Astrocyte (in vitro differentiated cells and primary cell): Measurements from ENCODE around the gene DDIAS.
"Not testable (repeated sequence)": the region's sequence is repeated elsewhere in the genome, so short reads cannot be mapped to it uniquely, and the experiment has no call there.

Experiments
- EZH2 ChIP-seq: IDR thresholded peaks from 2 replicates; pipeline ENCODE4 v1.6.1; 2012; ENCODE audit warnings: mild to moderate bottlenecking, low read length, inconsistent platforms; ENCODE audit not compliant: insufficient read depth
- TF ChIP-seq, protein P1 (sequence below): IDR thresholded peaks from 2 replicates; pipeline ENCODE4 v1.5.1; 2011; ENCODE audit warnings: low read depth, mild to moderate bottlenecking, inconsistent platforms, low read length, moderate library complexity; ENCODE audit not compliant: insufficient read depth

DNA sequence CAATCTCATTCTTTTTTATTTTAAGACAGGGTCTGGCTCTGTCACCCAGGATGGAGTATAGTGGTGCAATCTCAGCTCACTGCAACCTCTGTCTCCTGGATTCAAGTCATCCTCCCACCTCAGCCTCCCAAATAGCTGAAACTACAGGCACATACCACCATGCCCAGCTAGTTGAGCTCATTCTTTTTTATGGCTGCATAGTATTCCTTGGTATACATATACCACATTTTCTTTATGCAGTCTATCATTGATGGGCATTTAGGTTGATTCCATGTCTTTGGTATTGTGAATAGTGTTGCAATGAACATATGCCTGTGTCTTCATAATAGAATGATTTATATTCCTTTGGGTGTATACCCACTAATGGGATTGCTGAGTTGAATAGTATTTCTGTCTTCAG is 60.5 kb downstream of the DDIAS start:
- TF ChIP-seq, protein P1, sequence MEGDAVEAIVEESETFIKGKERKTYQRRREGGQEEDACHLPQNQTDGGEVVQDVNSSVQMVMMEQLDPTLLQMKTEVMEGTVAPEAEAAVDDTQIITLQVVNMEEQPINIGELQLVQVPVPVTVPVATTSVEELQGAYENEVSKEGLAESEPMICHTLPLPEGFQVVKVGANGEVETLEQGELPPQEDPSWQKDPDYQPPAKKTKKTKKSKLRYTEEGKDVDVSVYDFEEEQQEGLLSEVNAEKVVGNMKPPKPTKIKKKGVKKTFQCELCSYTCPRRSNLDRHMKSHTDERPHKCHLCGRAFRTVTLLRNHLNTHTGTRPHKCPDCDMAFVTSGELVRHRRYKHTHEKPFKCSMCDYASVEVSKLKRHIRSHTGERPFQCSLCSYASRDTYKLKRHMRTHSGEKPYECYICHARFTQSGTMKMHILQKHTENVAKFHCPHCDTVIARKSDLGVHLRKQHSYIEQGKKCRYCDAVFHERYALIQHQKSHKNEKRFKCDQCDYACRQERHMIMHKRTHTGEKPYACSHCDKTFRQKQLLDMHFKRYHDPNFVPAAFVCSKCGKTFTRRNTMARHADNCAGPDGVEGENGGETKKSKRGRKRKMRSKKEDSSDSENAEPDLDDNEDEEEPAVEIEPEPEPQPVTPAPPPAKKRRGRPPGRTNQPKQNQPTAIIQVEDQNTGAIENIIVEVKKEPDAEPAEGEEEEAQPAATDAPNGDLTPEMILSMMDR, result not testable (repeated sequence)
- TF ChIP-seq EZH2, result not testable (repeated sequence)
